ENCODE data around the gene KRT85. TPM values are rescaled to one million over a fixed set of nuclear protein-coding genes. Genes with fewer than 3 reads are reported as not detected.

Gene KRT85
- total RNA-seq, 2 donors from 2014 or later: not detected

GRCh38 chr12:52392465-52393007 lies 25.3 kb upstream of the KRT85 start:
- WGBS, 2 donors: 79 to 86% methylated on average over 7 of the region's 7 CpGs
- Histone ChIP-seq H3K27me3 (no peaks in the 10 kb centered on the region), H3K4me1 (no peaks in the 10 kb centered on the region), H3K36me3 (replicated peaks in 1 of 2; ENCODE audit: insufficient read depth in 1 of 2, low read depth in 2 of 2) (no peaks in the 10 kb centered on the region), H3K9me3 (no peaks in the 10 kb centered on the region), H3K27ac (no peak overlapping the region), H3K4me3 (no peak overlapping the region)
- ATAC-seq (no peak), DNase-seq (no peak)
- no peak for TF ChIP-seq POLR2A (IDR thresholded peaks at IDR 0.05)
- TF ChIP-seq CTCF (IDR thresholded peaks at IDR 0.05): no peak
- intact Hi-C loops (cut with DNase I): no loop called here

GRCh38 chr12:52391618-52392002 lies 24.3 kb upstream of the KRT85 start:
- intact Hi-C loops (cut with DNase I): no loop called here
- Histone ChIP-seq H3K9me3 (no peaks in the 10 kb centered on the region), H3K4me3 (no peak overlapping the region), H3K27ac (no peak overlapping the region), H3K36me3 (replicated peaks in 1 of 2; ENCODE audit: insufficient read depth in 1 of 2, low read depth in 2 of 2) (no peaks in the 10 kb centered on the region), H3K4me1 (no peaks in the 10 kb centered on the region), H3K27me3 (no peaks in the 10 kb centered on the region)
- ATAC-seq (peak; percentile 47), DNase-seq (peak; percentile 22 to 63 (median 44))
- TF ChIP-seq POLR2A (IDR thresholded peaks at IDR 0.05) (no peak), CTCF (IDR thresholded peaks at IDR 0.05) (no peak)
- WGBS, 2 donors: 13 to 37% methylated on average over 3 to 4 of the region's 4 CpGs

GRCh38 chr12:52390739-52391617 lies 23.7 kb upstream of the KRT85 start:
- intact Hi-C loops (cut with DNase I): no loop called here
- WGBS, 2 donors: 57 to 74% methylated on average over 3 to 11 of the region's 11 CpGs
- Histone ChIP-seq H3K4me3 (no peak overlapping the region), H3K27me3 (no peaks in the 10 kb centered on the region), H3K9me3 (no peaks in the 10 kb centered on the region), H3K27ac (no peak overlapping the region), H3K4me1 (no peaks in the 10 kb centered on the region), H3K36me3 (replicated peaks in 1 of 2; ENCODE audit: insufficient read depth in 1 of 2, low read depth in 2 of 2) (no peaks in the 10 kb centered on the region)
- DNase-seq (no peak), ATAC-seq (no peak)
- TF ChIP-seq CTCF (IDR thresholded peaks at IDR 0.05) (peak in 4 of 7 experiments; percentile 25 to 37 (median 28)), POLR2A (IDR thresholded peaks at IDR 0.05) (no peak)

GRCh38 chr12:52389313-52390207 lies 22.3 kb upstream of the KRT85 start:
- no peaks in the 10 kb centered on the region for H3K4me1 ChIP-seq
- H3K27ac ChIP-seq: no peak overlapping the region
- 49 to 53% methylated on average over 9 of the region's 9 CpGs for WGBS, 2 donors
- no peaks in the 10 kb centered on the region for H3K36me3 ChIP-seq (replicated peaks in 1 of 2; ENCODE audit: insufficient read depth in 1 of 2, low read depth in 2 of 2)
- no peak overlapping the region for H3K4me3 ChIP-seq
- ATAC-seq (no peak), DNase-seq (no peak)
- TF ChIP-seq CTCF (IDR thresholded peaks at IDR 0.05) (no peak), POLR2A (IDR thresholded peaks at IDR 0.05) (no peak)
- H3K9me3 ChIP-seq: no peaks in the 10 kb centered on the region
- intact Hi-C loops (cut with DNase I): no loop called here
- no peaks in the 10 kb centered on the region for H3K27me3 ChIP-seq
